Measurements from ENCODE around the gene ADAT2.

DNA sequence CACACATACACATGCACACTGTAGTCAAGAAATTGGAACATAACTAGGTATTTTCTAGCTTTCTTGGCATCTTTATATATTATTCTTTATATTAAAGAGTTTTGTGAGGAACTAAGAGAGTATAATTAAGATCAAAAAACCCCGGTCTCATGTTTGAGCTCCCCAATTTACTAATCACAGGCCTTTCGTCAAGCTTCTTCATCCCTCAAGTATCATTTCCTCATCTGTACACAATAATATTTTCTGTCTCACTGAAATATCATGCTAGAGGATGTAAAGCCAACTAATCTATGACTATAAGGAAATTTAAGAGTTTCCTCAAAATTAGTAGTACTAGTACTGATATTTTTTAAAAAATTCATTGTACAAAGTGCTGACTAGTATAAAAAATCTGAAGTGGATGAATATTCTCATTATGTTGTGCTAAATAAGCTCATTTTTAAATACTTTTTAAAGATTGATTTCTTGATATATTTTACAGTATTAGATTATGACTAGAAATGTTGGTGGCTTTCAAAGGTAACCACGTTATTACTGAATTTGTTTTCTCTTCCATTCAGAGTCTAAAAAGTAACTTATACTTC, 28.1 kb upstream of the ADAT2 start:
- TF ChIP-seq CTCF (IDR thresholded peaks at IDR 0.05; ENCODE audit: poor library complexity) (no peak), EZH2 (IDR thresholded peaks at IDR 0.05; ENCODE audit: borderline replicate concordance) (no peak)
